Measurements from ENCODE around the gene DVL1.

DVL1 gene

GRCh38 chr1:1355416-1355815 lies 6.2 kb upstream of the DVL1 start:
- DNase-seq: no peak

GRCh38 chr1:1354271-1355247 lies 5.3 kb upstream of the DVL1 start:
- DNase-seq: no peak

- no peak for DNase-seq
Measured at GRCh38 chr1:1353389-1354151, 4.4 kb upstream of the DVL1 start.

GRCh38 chr1:1352786-1353388 lies 3.7 kb upstream of the DVL1 start:
- no peak for DNase-seq

- DNase-seq: no peak
Measured at GRCh38 chr1:1351511-1352427, 2.6 kb upstream of the DVL1 start.

- no peak for DNase-seq
Measured at GRCh38 chr1:1348420-1349255, 580 bp downstream of the DVL1 start.

GRCh38 chr1:1347663-1348419 lies 1.4 kb downstream of the DVL1 start:
- DNase-seq: no peak

- DNase-seq: no peak
Measured at GRCh38 chr1:1347026-1347595, 2.1 kb downstream of the DVL1 start.

- no peak for DNase-seq
Measured at GRCh38 chr1:1346501-1346890, 2.7 kb downstream of the DVL1 start.

GRCh38 chr1:1345860-1346500 lies 3.2 kb downstream of the DVL1 start:
- DNase-seq: no peak

GRCh38 chr1:1345384-1345783 lies 3.8 kb downstream of the DVL1 start:
- no peak for DNase-seq

- no peak for DNase-seq
Measured at GRCh38 chr1:1344655-1345361, 4.4 kb downstream of the DVL1 start.

- DNase-seq: no peak
Measured at GRCh38 chr1:1343811-1344421, 5.3 kb downstream of the DVL1 start.

- no peak for DNase-seq
Measured at GRCh38 chr1:1342584-1343115, 6.6 kb downstream of the DVL1 start.

GRCh38 chr1:1342061-1342562 lies 7.1 kb downstream of the DVL1 start:
- no peak for DNase-seq

GRCh38 chr1:1341549-1342021 lies 7.6 kb downstream of the DVL1 start:
- no peak for DNase-seq

GRCh38 chr1:1340791-1341548 lies 8.2 kb downstream of the DVL1 start:
- DNase-seq: no peak
